ENCODE data around the gene COL5A1.
"Not testable (repeated sequence)": the region's sequence is repeated elsewhere in the genome, so short reads cannot be mapped to it uniquely, and the experiment has no call there.

The COL5A1 gene

DNA sequence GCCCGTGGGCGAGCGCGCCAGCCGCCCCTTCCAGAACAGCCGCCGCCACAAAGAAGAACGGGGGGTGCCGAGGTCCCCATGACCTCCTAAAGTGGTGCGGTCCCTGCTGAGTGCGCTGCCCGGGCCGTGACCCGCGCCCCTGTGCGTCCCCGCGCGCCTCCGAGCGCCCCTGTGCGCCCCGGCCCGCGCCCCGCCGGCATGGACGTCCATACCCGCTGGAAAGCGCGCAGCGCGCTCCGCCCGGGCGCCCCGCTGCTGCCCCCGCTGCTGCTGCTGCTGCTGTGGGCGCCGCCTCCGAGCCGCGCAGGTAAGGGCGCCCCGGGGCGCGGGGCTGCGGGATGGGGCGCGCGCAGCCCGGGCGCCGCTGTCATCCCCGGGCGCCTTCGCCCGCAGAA lies 384 bp downstream of the COL5A1 start:
- no peak for DNase-seq

DNA sequence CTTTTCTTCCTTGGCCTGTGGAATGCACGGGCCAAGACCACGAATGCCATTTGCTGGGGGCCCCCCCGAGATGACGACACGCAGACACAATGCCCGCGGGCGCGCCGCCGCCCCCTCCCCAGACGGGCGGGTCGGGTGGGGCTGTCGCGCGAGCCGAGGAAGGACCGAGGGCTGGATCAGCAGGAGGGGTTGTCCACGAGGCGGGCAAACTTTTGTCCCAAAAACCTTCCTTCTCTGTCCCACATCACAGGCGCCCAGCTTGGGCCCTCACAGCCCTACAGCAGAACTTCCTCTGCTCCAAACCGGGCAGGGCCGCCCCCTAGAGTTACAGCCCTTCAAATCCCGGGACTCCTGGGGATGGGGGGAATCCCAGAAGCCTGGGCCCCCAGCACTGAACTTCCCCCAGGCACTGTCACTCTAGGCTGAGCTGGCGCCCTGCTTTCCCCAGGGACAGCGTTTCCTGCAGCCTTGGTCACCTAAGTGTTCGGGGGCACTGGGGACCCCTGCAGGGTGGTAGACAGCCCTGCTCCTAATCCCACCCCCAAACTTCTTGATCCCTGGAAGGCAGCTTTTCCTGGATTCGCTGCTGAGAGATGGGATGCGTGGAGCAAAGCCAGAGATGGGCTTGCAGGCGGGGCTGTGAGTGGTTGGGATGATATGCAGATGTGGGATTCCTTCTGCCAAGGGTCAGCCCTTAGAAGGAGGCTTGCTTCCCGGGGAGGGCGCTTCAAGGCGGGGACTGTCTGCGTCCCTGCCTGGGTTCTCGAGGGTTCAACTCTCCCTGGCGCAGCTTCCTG lies 980 bp downstream of the COL5A1 start:
- DNase-seq = no peak

- no peak for DNase-seq
Observed at GRCh38 chr9:134643222-134643671, 1.6 kb downstream of the COL5A1 start.

DNA sequence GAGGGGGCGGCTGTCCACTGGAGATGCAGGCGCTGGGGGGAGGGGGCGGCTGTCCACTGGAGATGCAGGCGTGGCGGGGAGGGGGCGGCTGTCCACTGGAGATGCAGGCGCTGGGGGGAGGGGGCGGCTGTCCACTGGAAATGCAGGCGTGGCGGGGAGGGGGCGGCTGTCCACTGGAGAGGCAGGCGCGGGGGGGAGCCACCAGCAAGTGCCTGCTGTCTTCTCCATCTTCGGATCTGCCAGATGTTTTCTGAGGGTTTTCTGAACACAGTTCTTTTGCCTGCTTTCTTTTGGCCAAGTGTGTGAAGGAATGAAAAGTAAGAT lies 2.8 kb downstream of the COL5A1 start:
- not testable (repeated sequence) for DNase-seq

- no peak for DNase-seq
Observed at GRCh38 chr9:134644725-134645606, 3.4 kb downstream of the COL5A1 start.

GRCh38 chr9:134645607-134646365 lies 4.2 kb downstream of the COL5A1 start:
- DNase-seq = no peak

DNA sequence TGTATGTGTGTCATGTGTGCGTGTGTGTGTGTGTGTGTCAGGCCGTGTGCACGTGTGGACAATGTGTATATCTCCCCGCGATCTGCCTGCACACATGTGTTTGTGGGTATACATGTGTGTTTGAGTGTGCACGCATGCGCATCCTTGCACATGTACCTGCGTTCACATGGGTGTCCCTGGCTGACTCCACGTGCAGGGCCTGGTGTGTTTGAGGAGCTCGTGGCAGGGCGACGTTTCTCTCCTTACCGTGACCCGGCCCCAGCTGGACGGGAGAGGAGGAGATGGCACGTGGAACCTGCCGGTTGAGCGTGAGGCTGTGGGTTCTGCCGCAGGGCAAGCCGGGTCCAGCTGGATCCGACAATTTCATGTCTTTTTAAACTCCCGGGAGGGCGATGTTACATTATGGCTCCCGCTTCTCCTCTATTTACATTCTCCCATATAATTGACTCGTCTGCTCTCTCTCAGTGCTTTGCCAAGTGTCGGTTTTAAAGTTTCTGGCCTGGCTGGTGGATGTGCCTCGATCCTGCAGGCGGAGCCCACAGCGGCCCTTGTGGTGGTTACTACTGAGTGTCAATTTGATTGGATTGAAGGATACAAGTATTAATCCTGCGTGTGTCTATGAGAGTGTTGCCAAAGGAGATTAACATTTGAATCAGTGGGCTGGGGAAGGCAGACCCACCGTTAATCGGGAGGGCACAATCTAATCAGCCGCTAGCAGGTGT lies 5.9 kb downstream of the COL5A1 start:
- DNase-seq = no peak

- no peak for DNase-seq
Observed at GRCh38 chr9:134648701-134649530, 7.3 kb downstream of the COL5A1 start.

DNA sequence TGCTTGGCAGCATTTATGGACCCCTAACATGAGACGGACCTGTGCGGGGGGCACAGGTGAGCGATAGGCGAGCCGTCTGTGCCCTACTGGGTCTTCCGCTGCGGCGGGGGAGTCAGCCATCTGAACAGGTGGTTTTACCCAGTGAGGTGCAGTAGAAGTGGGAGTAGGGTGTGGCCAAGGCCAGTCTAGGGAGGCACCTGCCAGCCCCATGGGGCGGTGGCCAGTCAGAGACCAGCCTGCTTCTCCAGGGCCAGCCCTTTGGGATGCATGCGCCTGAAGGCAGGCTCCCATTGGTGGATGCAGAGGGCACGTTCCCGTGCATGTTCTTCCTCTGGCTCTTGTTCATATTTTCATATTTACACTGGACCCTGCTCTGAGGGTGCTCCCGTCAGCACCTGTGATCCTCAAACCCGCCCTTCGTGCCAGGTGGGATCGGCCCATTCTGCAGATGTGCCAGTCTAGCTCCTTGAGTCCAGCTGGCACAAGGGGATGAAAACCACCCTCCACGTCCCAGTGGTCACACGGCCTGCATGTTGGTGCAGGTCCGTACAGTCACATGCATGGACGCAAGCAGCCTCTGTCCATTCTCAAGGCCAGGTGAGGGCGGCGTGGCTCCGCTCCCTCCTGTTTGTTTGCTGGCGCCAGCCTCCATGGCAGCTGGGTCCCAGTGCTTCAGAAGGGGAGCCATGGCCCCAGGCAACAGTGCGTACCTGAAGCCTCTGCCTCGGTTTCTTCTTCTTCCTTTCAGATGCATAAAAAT lies 9.0 kb downstream of the COL5A1 start:
- DNase-seq = no peak

- no peak for DNase-seq
Observed at GRCh38 chr9:134651226-134651905, 9.8 kb downstream of the COL5A1 start.

DNA sequence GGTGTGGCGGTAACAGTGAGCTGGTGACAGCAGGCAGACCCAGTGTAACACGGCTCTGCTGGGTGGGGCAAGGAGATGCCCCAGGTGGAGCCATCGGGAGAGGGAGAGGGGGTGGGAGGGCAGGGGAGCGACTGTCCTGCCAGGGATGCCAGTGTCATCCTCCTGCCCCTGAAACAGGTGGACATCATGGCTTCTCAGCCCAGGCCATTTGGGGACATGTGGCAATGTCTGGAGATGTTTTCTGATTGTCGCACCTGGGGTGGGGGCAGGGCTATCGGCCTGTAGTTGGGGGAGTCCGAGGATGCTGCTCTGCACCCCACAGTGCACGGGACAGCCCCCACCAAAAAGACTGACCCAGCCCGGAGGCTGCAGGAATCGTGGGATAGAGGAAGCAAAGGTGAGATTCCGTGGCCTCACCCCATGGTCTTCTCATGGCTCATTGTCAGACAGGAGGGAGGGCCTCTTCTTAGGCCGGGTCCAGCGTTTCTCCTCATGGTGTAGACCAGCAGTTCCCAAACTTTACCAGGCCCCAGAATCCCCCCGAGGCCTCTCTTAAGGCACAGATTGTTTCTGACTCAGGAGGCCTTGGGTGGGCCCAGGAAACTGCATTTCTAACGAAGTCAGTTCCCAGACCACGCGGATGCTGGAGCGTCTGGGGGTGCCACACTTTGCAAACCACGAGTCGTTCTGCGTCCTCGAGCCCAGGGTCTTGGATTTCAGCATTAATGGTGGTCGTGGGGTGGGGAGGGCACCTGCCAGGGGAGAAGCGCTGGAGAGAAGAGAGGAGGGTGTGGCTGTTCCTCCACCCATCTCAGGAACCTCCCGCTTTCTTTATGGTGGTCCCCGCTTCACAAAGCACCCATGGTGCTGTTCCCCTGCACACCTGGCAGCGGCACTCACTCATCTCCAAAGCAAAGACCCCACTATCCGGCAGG lies 11.0 kb downstream of the COL5A1 start:
- no peak for DNase-seq

GRCh38 chr9:134653259-134654009 lies 11.8 kb downstream of the COL5A1 start:
- DNase-seq = no peak

- no peak for DNase-seq
Observed at GRCh38 chr9:134655101-134655500, 13.5 kb downstream of the COL5A1 start.

- no peak for DNase-seq
Observed at GRCh38 chr9:134655586-134656333, 14.2 kb downstream of the COL5A1 start.

DNA sequence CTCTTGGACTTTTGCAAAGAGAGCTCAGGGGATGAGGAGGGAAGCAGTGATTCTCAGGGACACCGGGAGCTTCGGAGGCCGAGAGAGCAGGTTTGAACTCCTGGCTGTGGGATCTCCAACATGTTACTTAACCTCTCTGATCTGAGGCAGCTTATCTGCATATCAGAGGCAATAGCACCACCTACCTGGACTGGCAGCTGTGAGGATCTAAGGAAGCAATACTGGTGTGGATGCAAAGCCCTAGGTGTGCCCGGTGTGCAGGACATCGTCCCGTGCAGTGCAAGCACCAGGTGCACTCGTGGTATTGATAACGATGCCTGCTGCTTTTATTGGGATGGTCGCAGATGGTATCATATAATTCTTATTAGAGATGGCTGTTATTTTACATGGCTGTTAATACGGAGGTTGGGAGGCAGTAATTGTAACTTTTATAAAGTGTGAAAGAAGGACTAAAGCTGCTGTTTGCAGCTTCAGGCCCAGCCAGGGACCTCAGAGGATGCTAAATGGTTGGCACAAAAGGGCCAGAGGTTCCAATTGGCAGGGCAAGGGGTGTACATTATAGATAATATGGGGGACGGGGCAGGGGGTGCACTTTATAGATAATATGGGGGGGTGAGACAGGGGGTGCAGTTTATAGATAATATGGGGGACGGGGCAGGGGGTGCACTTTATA lies 14.9 kb downstream of the COL5A1 start:
- DNase-seq = no peak

GRCh38 chr9:134657666-134658377 lies 16.2 kb downstream of the COL5A1 start:
- no peak for DNase-seq

All from activated CD4-positive, alpha-beta T cell treated with anti-CD3 and anti-CD28 coated beads for 4 hours (primary cell).